ENCODE results near the gene ZNF366.
A peak's percentile ranks its signal among the peaks of the same experiment; 100 is the strongest.

The ZNF366 gene

DNA sequence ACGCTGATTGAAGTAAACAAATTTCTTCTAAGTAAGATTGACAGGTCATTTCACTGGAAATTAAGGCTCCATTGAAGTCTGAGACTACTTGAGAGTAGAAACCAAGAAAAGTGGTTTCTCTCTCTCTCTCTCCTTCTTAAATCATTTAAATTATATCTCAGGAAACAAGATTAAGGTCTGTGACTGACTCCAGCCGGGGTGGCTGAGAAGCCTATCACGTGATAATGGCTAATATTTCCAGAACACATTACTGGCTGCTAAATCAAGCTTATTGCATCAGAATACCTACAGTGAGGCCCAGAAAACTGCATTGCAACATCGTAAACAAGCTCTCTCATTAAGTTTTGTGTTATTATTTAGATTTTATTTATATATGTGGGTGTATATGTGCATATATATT lies 98.6 kb downstream of the ZNF366 start:
- TF ChIP-seq, protein P1, sequence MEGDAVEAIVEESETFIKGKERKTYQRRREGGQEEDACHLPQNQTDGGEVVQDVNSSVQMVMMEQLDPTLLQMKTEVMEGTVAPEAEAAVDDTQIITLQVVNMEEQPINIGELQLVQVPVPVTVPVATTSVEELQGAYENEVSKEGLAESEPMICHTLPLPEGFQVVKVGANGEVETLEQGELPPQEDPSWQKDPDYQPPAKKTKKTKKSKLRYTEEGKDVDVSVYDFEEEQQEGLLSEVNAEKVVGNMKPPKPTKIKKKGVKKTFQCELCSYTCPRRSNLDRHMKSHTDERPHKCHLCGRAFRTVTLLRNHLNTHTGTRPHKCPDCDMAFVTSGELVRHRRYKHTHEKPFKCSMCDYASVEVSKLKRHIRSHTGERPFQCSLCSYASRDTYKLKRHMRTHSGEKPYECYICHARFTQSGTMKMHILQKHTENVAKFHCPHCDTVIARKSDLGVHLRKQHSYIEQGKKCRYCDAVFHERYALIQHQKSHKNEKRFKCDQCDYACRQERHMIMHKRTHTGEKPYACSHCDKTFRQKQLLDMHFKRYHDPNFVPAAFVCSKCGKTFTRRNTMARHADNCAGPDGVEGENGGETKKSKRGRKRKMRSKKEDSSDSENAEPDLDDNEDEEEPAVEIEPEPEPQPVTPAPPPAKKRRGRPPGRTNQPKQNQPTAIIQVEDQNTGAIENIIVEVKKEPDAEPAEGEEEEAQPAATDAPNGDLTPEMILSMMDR (IDR thresholded peaks at IDR 0.05) = no peak

DNA sequence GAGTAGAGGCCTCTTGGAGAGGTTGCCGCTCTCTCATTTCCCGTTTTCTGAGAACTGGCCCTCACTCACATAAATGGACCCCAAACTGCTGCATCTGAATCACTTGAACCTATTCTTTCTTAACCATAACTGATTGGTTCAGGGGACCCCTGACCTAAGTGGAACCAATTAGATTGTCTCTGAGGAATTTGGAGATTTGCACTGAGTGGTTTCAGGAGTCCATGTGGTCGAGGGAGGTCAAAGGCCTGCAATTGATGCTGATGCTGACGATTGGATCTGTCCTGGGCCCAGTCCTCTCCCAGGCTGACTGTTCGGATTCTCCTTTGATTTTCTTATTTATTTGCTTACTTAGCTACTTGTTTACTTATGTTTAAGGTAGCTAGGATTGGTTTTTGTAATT lies 99.1 kb downstream of the ZNF366 start:
- TF ChIP-seq, protein P1 (IDR thresholded peaks at IDR 0.05) = no peak

DNA sequence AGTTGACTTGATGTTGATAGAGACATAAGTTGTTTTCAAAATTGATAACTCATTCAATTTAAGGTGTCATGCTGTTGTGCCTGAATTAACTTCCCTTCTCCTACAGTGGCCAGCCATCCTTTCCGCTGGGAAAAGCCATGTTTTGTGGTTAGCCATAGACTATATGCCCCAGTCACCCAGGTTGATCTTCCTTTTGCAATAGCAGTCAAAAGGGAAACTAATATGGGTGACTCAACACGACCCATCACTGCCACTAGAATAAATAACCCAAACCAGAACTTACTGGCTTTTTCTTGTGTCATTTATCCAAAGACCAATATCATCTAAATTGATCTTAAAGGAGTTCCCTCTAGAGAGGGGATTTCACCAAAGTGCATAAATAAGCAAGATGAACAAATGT lies 99.7 kb downstream of the ZNF366 start:
- TF ChIP-seq, protein P1 (IDR thresholded peaks at IDR 0.05) = no peak

DNA sequence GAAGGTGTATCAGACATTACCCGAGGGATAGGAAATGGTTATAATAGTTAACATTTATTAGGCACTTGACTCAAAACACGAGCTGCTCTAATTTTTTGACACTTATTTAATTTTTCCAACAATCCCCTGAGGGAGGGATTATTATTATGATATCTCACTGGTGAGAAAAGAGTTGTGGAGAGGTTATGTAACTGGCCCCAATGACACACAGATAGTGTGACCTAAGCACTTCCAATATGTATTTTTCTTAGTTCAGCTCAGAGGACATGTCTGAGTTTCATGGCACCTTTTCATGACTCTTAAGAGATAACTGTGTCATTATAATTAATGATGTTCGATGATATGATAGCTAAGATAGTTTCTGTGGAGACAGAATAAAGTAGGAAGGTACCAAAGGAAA lies 100.1 kb downstream of the ZNF366 start:
- TF ChIP-seq, protein P1 (IDR thresholded peaks at IDR 0.05) = no peak

DNA sequence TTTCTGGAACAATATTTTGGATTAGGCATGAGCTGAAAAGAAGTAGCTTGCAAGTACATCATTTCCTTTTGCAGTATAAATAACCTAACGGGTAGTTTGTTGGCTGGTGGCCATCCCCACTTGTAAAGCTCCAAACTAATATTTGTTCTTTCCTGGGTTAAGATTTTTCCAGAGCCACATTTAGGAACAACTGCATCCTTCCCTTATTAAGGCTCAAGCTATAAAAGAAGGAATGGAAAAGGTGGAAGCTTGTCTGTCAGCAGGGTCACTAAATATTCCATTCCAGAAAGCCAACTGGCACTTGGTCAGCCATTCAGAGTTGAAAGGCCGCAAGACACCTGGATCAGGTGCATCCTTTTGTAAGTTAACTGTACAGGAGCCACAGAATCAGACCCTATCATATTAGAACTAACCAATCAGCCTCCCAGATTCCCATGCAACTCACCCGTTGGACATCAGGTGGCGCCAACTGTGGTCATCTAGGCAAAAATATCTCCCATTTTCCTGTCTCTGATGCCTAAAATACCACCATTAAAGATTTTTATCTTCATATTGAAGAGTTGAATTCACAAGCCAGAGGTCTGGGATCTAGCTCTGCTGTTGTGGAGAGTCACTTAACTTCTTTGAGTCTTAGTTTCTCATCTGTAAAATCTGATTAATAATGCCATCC lies 104.1 kb downstream of the ZNF366 start:
- TF ChIP-seq, protein P1 (IDR thresholded peaks at IDR 0.05) = peak; percentile 53

DNA sequence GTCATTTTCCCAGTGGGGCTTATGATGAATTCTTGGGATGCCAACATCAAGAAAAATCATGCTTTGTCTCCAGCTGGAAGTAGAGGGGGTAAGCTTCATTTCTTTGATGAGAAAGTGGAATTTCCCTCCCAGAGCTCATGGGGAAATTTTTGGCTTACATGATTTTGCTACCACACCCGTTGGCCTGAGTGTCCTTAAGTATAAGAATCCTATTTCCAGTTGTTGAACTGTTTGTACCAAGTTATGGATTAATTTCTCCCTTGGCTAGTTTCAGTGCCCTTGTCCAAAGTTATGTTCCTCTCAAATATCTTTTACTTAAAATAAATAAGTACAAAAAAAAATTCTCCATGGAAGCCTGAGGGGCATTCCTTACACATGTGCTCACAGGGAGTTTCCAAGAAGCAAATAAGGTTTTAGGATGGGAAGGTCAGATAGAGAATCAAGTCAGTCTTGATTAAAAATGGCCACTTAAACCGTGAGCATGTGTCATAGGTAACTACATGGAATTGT lies 104.8 kb downstream of the ZNF366 start:
- TF ChIP-seq, protein P1 (IDR thresholded peaks at IDR 0.05) = no peak

DNA sequence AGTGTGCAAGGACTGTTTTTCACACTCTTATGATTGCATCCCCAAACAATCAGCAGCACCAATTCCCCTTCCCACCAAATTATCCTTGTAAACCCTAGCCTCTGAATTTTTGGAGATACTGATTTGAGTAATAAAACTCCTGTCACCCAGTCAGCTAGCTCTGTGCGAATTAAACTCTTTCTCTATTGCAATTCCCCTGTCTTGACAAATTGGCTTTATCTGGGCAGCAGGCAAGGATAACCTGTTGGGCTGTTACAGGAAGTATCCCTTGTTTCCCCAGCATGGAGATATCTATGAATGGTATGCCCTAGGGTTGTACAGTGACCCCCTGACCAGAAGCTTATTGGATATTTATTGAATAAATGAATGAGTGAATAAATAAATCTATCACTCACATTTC lies 106.3 kb downstream of the ZNF366 start:
- TF ChIP-seq, protein P1 (IDR thresholded peaks at IDR 0.05) = no peak

DNA sequence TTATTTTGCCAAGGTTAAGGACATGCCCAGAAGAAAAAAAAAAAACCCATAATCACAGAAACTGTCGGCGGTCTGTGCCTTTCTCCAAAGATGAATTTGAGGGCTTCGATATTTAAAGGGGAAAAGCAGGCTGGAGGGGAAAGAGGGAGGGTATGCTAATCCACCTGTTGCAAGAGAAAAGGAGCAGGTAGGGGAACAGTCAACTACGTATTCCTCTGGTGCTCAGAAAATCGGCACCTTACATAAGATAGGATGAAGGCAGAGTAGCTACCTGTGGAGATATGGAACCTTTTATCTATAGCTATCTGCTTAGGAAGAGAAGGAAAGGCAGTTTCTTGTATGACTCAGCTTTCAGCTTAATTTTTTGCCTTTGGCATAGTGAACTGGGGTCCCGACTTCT lies 109.4 kb downstream of the ZNF366 start:
- TF ChIP-seq, protein P1 (IDR thresholded peaks at IDR 0.05) = no peak
